Measurements from ENCODE around the gene ASIC4. TPM values are rescaled to one million over a fixed set of nuclear protein-coding genes. Genes with fewer than 3 reads are reported as not detected.

The ASIC4 gene
- total and polyA plus RNA-seq, 2 of the 13 experiments (the other 11 are each of a cell fraction or from before 2014, with no cell fraction given), result 0.03 TPM; not detected in 1

- CTCF ChIA-PET (ENCODE audit: low intra/inter-chr PET ratio, low total read pairs), result interaction anchor here (1.2 to 5.3 kb wide), 4 partner anchors 21 to 150 kb away, joined by 4 to 127 read pairs (median 24); no protein-coding TSS in a partner anchor
- Histone ChIP-seq H4K20me1 (ENCODE audit: insufficient read depth, low read length) (peaks cover 50% of the 10 kb centered on the region), H3K4me3 (replicated peaks in 1 of 3; ENCODE audit: insufficient read depth in 1 of 3, low read depth in 2 of 3, low read length in 3 of 3) (no peak overlapping the region), H2AFZ (ENCODE audit: low read length) (no peak overlapping the region), H3K27ac (ENCODE audit: extremely low read length, insufficient read depth, low read length) (no peak overlapping the region), H3K9ac (ENCODE audit: insufficient read depth, low read depth, low read length) (no peak overlapping the region), H3K27me3 (ENCODE audit: control insufficient read depth in 1 of 2, insufficient read depth in 2 of 2, low read length in 2 of 2) (peaks cover 0 to 17% of the 10 kb centered on the region in 2 experiments; a peak in 3 of 5 replicates), H3K9me3 (ENCODE audit: low read length) (no peaks in the 10 kb centered on the region), H3K79me2 (ENCODE audit: insufficient read depth, low read length) (peaks cover 30% of the 10 kb centered on the region), H3K36me3 (replicated peaks in 1 of 2; ENCODE audit: control insufficient read depth in 1 of 2, insufficient read depth in 2 of 2, low read length in 2 of 2) (peaks cover 15 to 27% of the 10 kb centered on the region in 2 experiments), H3K4me1 (ENCODE audit: insufficient read depth, low read length) (peaks cover 52% of the 10 kb centered on the region), H3K4me2 (ENCODE audit: low read depth, low read length) (no peak overlapping the region)
- in situ Hi-C loops (cut with HindIII; ENCODE audit: extremely low pct_ligation_motif_present, low pct_unique_long_range_greater_than_20kb) (loop anchor here (5.0 kb wide), 1 partner anchor 102 kb away; no protein-coding TSS in a partner anchor), intact Hi-C loops (cut with micrococcal nuclease; ENCODE audit: unreplicated experiment) (loop anchor here (2.0 to 10.0 kb wide), 2 partner anchors 21 to 245 kb away; no protein-coding TSS in a partner anchor)
- WGBS (ENCODE audit: low lambda C conversion rate), result 93% methylated on average over 31 of the region's 46 CpGs
- FAIRE-seq (no peak), ATAC-seq (no peak), DNase-seq (ENCODE audit: low spot score) (no peak)
- no TSS peak for BruUV-seq (replicated peaks)
- POLR2A ChIA-PET, result interaction anchor here (1.3 to 1.8 kb wide), 3 partner anchors 21 to 103 kb away, joined by 4 to 7 read pairs (median 5); partner anchors contain the start of gene GMPPA
- TF ChIP-seq ZNF749 (CRISPR knock-in tag; IDR thresholded peaks at IDR 0.05; ENCODE audit: borderline replicate concordance) (peak; percentile 25; the same call in 1 of the 2 replicates), ZNF138 (CRISPR knock-in tag; IDR thresholded peaks at IDR 0.05; ENCODE audit: low read depth) (no peak), GABPB1 (CRISPR knock-in tag; IDR thresholded peaks at IDR 0.05) (0 out of 2 replicates have a peak, but pooled peaks have one; percentile 5), TAF15 (IDR thresholded peaks at IDR 0.05; ENCODE audit: low read depth, low read length, poor library complexity, severe bottlenecking) (no peak), ZNF670 (CRISPR knock-in tag; IDR thresholded peaks at IDR 0.05; ENCODE audit: borderline replicate concordance) (no peak), ZNF891 (CRISPR knock-in tag; IDR thresholded peaks at IDR 0.05) (0 out of 2 replicates have a peak, but pooled peaks have one; percentile 46), NR0B2 (CRISPR knock-in tag; IDR thresholded peaks at IDR 0.05) (peak; percentile 27; the same call in 1 of the 2 replicates), ZNF460 (CRISPR knock-in tag; IDR thresholded peaks at IDR 0.05; ENCODE audit: borderline replicate concordance) (no peak), ZBTB38 (CRISPR knock-in tag; IDR thresholded peaks at IDR 0.05) (peak; percentile 79), HNRNPL (IDR thresholded peaks at IDR 0.05; ENCODE audit: low read depth, low read length) (0 out of 2 replicates have a peak, but pooled peaks have one; percentile 26), AGO2 (optimal IDR thresholded peaks at IDR 0.05; ENCODE audit: low read depth, low read length) (peak; percentile 89), ZNF280B (CRISPR knock-in tag; IDR thresholded peaks at IDR 0.05; ENCODE audit: borderline replicate concordance) (peak; percentile 65; the same call in 1 of the 2 replicates), RBFOX2 (IDR thresholded peaks at IDR 0.05; ENCODE audit: low read depth, low read length) (peak; percentile 77), NFKBIZ (CRISPR knock-in tag; IDR thresholded peaks at IDR 0.05) (no peak), TFDP1 (CRISPR knock-in tag; IDR thresholded peaks at IDR 0.05; ENCODE audit: borderline replicate concordance) (no peak), ZFX (CRISPR knock-in tag; IDR thresholded peaks at IDR 0.05; ENCODE audit: low read depth) (0 out of 2 replicates have a peak, but pooled peaks have one; percentile 28), MED13 (CRISPR knock-in tag; IDR thresholded peaks at IDR 0.05) (no peak), CHCHD3 (CRISPR knock-in tag; IDR thresholded peaks at IDR 0.05) (no peak), NFKB2 (CRISPR knock-in tag; IDR thresholded peaks at IDR 0.05; ENCODE audit: borderline replicate concordance) (0 out of 2 replicates have a peak, but pooled peaks have one; percentile 5)
Observed at GRCh38 chr2:219539926-219540678, 25.8 kb downstream of the ASIC4 start.

Data from HepG2 (cell line).